Activated effector memory CD4-positive, alpha-beta T cell treated with anti-CD3 and anti-CD28 coated beads, Interleukin-2, amount 50 U/mL, for 16 hours (primary cell): ENCODE measurements around the gene TBC1D22B.

Source experiments
- DNase-seq: peaks from one replicate; pipeline ENCODE4 v3.0.0-alpha.2; 2020

Gene TBC1D22B

DNA sequence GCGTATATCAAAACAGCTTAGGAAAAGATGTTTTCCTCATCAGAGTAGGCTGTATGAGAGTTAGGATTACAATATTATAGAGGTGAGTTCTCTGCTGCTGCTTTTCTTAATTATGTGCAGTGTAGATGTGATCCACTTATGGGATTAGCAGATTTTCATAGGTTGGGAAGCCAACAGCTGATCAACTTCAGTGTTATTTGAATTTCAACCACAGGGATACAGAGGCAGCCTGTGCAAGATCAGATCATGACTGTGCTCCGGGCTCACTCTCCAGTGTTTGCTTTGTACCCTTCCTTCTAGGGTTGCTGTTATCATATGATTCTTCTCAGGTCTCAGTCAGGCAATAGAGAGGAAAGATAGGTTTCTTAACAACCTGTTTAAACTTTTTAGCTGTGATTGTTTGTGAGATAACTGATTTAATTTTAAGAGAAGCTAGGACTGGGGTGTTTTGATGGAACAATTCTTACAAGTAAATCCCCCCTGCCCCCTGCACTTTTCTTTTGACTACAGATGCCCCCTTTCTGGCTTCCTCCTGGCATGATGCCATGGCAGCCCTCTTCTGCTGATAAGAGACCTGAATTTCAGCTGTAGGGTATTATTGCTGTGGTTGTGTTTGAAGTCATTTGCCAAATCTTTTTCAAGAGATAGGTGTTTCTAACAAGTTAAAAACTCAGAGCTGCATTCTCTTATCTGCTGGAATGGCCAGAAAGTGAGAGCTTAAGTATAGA is 104.7 kb downstream of the TBC1D22B start:
- no peak for DNase-seq

DNA sequence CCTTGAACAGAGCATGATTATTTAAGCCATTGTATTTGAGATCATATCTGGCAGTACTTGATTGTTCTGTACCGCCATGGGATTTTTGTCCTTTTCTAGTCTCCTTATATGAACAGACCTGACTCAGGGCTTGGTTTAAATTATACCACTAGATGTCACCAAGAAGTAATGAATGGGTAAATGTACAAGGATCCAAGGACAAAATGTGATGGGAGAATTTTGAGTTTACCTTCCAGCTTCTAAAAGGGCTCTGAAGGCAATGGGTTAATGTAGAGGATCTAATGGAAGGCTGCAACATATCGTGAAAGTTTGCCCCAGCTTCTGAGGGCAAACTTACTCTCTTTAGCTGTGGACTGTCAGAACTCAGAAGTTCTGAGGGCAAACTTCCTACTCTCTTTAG is 108.2 kb downstream of the TBC1D22B start:
- no peak for DNase-seq

DNA sequence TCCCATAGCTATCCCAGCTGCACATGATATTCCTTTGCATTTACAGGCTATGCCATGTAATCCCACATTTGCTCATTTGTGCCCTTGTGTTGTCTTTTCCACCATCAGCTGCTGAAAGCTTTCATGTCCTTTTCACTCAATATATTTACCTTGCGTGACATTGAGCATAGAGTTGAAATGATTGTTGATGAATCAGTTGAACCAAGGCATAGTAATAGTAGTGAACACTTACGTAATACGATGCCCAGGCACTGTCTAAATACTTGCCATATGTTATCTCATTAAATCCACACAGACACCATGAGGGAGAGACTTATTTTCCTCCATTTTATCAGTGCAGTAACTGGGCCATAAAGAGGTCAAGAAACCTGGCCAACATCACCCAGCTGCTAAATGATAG is 109.3 kb downstream of the TBC1D22B start:
- DNase-seq: no peak

DNA sequence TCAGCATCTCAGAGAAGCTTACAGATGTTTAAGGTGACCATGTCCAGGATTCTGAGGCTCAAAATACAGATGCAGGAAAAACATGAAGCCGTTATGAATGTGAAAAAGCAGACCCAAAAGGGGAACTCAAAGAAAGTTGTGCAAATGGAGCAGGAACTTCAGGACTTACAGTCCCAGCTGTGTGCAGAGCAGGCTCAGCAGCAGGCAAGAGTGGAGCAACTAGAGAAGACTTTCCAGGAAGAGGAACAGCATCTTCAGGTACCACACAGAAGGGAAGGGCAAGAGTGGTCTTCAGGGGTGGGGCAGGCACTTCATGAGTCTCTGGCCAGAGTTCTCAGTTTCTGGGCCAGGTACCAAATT is 111.4 kb downstream of the TBC1D22B start:
- no peak for DNase-seq

DNA sequence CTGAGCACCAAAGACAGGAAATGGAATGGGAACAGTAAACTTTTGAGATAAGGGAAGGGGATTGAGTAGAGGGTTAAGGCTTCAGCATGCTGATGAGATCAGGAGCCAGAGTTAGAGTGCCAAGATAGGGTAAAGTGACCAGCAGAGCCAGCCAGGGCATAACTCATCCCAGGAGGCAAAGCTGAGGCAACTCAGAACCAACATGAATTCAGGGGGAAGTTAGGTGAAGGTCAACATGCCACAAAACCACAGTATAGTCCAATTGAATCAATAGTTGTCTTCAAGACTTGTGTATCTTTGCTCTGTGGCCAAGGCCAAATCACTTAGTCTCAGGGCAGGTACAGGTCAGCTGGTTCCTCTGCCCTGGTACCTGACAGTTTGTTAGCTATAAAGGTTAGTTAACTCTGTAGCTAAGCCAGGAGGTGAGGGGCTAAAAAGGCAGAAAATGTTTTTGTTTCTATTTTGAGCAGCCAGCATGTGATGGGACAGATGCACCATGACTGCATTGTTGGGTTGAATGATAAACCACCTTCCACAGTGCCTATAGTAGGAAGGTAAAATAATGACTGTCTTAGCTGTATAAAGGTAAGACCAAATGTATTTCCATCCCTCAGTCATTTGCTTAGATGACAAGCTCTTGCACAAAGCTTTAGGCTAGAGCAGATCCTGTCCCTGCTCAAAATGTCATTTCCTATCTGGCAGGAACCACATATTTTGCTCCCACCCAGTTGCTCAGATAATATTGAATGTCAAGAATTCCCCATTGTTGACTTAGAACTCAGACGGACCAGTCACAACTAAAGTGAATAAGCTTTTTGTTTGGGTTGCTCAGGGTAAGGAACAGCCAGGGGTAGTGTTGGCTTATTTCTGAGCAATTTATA is 112.0 kb downstream of the TBC1D22B start:
- DNase-seq: no peak

DNA sequence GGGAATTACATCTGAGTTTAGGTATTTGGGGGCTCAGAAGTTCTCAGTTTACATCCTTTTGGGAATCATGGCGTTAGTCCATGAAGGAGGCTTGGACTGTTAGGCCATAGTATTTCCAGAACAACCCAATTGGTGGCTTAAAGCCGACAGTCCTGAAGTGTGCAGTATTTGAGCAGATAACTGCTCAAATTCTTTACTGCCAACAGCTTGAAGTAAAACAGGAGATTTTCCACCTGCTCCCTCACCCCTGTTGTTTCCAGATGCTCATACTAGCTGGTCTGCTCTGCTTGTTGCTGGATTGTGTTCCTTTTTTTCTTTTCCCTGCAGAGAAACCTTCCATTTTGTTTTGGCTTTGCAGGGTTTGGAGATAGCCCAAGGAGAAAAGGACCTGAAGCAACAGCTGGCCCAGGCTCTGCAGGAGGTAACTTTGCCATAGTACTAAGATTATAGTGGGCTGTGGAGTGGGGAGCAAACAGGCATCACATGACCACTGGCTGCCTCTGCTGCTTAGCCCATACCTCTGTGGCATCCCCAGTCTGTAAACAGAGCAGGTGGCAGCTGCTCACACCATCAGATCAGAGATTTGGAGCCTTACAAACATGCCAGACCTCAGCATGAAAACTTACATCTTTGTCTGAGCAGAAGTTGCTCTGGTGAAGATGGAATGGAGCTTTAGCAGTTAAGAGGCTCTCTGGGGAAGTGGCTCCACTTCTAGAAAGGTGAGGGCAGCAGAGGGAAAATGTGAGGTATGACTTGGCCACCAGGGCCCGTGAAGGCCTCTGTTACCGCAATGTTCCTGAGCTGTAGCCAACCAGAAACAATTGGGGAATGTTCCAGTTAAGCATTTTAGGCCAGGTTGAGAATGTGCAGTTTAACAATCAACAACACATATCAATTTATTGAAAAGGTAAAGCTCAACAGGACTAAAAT is 113.8 kb downstream of the TBC1D22B start:
- no peak for DNase-seq

DNA sequence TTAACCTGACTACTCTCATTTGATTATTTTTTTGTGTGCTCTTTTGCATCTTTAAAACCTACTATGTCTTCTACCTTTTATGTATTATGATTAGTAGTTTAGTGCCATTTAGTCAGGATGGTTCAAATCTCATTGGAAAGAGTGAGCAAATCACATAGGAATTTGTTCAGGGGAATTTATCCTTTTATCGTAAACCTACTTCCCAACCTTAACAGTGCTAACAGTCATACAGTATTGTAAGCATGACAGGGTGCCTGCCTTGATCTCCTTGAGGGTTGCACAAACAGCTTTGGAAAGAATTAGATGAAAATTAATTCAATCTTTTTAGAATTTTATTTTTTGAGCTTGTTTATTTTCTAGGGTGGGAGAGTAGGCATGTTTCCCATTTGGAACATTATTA is 114.5 kb downstream of the TBC1D22B start:
- no peak for DNase-seq

DNA sequence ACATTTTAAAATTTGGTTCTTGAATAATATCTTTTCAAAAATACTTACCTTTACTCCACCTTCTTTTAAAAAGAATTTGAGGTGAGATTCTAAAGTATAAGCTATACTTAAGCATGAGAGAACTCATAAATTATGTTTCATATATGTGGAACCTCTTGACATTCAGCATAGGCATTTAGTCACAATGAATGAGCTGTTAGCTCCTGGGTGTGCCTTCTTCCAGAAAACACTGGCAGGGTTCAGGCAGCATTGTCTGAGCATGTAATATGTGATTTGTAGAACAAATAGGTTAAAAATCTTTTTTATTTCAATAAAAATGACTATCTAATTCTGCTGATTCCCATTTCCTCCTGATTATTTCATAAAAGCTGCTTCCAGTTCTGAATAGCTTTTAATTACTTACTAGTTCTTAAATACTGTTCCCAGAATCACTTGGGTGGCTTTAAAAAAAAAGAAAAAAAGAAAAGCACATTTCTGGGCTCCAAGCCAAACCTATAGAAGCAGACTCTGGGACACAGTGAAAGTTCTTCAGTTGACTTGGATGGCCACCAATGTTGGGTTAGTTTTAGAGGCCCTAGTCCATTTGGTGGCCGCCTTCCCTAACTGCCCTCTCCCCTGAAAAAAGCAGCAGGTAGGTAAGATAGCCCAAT is 116.4 kb downstream of the TBC1D22B start:
- DNase-seq: no peak

DNA sequence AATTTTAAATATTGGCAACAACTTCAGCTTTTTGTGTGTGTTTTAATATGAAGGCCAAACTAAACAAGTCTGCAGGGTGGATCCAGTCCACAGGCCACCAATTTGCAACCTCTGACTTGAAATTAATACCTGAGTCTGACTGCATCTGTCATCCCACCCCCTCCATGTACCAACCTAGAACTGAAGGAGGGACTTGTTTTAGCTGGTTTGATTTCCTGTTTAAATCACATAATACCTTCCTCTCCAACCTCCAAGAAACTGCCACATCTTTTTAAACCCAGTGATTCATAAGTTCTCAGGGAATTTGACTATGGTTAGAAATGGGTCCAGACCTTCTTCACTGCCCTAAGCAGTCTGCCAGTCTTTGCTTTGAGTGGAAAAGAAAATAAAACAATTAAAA is 117.8 kb downstream of the TBC1D22B start:
- DNase-seq: no peak

DNA sequence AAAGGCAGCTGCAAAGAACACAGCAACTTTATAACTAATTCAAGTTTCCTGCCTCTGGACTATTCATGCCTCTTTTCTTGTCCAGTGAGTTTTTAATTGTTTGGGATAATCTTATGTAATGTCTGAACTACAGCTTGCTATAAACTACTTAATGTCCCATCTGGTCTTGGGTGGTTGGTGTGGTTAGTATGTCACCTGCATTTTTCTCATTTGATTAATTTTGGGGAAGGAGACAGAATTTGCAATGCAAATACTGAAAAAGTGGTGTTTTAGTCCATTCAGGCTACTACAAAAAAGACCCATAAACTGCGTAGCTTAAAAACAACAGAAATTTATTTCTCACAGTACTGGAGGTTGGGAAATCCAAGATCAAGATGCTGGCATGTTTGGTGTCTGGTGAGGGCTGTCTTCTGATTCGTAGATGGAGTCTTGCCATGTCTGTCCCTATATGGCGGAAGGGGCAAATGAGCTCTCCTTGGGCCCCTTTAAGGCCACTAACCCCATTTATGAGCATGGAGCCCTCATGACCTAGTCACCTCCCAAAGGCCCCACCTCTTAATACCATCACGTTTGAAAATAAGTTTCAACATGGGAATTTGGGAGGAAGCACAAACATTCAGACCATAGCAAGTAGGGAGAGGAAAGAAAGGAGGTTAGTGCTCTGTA is 118.6 kb downstream of the TBC1D22B start:
- DNase-seq: no peak

DNA sequence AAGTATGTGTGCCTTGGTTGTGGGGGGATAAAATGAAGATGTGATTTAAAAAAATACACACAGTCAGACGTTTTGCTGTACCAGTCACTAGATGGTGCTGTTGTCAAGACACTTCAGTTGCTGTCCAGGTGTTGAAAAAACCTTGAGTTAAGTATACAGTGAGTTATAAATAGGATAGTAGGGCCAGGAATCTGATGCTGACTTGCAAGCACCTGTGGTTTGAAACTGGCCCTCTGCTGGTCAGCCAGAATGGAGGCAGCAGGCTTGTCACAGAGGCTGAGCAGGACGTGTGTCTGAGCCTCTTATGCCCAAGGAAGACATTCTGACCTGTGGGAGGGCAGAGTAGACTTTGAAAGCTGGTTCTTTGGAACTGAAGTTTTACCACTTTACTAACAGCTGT is 124.0 kb downstream of the TBC1D22B start:
- no peak for DNase-seq
